ENCODE measurements around the gene SLC25A10.

Gene SLC25A10

DNA sequence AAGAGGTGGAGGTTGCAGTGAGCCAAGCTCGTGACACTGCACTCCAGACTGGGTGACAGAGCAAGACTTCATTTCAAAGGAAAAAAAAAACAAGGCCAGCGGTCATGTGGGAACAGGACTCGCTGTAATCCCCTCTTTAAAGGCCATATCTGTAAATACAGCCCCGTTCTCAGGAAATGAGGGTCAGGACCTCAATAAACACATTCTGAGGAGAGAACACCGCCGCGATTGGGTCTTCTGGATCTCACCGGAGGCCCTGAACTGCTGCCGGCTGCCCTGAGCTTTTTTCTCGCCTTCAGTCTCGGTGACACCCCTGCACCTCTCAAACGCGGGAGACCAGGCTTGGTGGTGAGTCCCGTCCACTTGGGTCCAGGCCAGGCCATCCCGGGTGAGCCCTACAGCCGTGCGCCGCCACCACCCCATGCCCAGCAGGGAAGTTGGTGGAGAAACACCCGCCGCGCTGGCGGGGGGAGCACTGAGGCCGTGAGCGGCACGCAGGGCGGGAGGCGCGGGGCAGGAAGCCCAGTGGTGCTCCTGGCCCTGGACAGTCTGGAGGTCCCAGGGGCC lies 28.4 kb downstream of the SLC25A10 start:
- TF ChIP-seq, protein P1, sequence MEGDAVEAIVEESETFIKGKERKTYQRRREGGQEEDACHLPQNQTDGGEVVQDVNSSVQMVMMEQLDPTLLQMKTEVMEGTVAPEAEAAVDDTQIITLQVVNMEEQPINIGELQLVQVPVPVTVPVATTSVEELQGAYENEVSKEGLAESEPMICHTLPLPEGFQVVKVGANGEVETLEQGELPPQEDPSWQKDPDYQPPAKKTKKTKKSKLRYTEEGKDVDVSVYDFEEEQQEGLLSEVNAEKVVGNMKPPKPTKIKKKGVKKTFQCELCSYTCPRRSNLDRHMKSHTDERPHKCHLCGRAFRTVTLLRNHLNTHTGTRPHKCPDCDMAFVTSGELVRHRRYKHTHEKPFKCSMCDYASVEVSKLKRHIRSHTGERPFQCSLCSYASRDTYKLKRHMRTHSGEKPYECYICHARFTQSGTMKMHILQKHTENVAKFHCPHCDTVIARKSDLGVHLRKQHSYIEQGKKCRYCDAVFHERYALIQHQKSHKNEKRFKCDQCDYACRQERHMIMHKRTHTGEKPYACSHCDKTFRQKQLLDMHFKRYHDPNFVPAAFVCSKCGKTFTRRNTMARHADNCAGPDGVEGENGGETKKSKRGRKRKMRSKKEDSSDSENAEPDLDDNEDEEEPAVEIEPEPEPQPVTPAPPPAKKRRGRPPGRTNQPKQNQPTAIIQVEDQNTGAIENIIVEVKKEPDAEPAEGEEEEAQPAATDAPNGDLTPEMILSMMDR (IDR thresholded peaks at IDR 0.05; ENCODE audit: poor library complexity, severe bottlenecking), result no peak
- DNase-seq (ENCODE audit: low spot score) (peak; percentile 67), ATAC-seq (ENCODE audit: low read depth) (no peak)
- Histone ChIP-seq H3K9me3 (ENCODE audit: severe bottlenecking) (no peaks in the 10 kb centered on the region), H3K27ac (ENCODE audit: poor library complexity, severe bottlenecking) (no peak overlapping the region), H3K4me1 (ENCODE audit: insufficient read depth, poor library complexity, severe bottlenecking) (peaks cover 8% of the 10 kb centered on the region), H3K27me3 (ENCODE audit: insufficient read depth, poor library complexity, severe bottlenecking) (no peaks in the 10 kb centered on the region), H3K4me3 (ENCODE audit: severe bottlenecking) (no peak overlapping the region), H3K36me3 (ENCODE audit: low read depth) (no peaks in the 10 kb centered on the region)

DNA sequence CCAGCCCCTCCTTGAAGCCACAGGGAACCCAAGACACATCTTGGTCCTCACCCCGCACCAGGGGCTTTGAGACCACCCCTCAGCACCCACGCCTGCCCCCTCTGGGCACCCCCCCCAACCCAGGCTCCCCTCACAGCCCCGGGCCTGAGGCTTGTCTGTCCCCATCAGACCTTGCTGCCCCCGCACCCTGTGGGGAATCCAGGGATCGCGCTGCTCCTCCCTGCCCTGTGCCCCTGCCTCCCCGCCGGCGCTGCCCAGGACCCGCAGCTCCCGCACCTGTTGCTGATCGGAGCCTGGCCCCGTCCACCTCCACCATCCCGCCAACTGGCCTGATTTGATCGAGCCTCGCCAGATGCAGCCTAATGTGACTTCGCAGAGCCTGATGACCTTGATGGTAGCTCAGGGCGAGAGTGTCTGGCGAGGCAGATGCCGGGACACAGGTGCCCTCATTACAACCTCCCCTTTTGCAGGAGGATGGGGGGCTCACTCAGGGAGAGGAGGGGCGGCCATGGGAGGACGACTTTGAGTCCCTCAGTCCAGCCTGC lies 29.0 kb downstream of the SLC25A10 start:
- Histone ChIP-seq H3K9me3 (ENCODE audit: severe bottlenecking) (no peaks in the 10 kb centered on the region), H3K36me3 (ENCODE audit: low read depth) (no peaks in the 10 kb centered on the region), H3K4me1 (ENCODE audit: insufficient read depth, poor library complexity, severe bottlenecking) (peaks cover 3% of the 10 kb centered on the region), H3K27ac (ENCODE audit: poor library complexity, severe bottlenecking) (no peak overlapping the region), H3K27me3 (ENCODE audit: insufficient read depth, poor library complexity, severe bottlenecking) (no peaks in the 10 kb centered on the region), H3K4me3 (ENCODE audit: severe bottlenecking) (no peak overlapping the region)
- peak; percentile 66 for DNase-seq (ENCODE audit: low spot score)
- peak; percentile 45 for ATAC-seq (ENCODE audit: low read depth)
- TF ChIP-seq, protein P1 (IDR thresholded peaks at IDR 0.05; ENCODE audit: poor library complexity, severe bottlenecking), result no peak

DNA sequence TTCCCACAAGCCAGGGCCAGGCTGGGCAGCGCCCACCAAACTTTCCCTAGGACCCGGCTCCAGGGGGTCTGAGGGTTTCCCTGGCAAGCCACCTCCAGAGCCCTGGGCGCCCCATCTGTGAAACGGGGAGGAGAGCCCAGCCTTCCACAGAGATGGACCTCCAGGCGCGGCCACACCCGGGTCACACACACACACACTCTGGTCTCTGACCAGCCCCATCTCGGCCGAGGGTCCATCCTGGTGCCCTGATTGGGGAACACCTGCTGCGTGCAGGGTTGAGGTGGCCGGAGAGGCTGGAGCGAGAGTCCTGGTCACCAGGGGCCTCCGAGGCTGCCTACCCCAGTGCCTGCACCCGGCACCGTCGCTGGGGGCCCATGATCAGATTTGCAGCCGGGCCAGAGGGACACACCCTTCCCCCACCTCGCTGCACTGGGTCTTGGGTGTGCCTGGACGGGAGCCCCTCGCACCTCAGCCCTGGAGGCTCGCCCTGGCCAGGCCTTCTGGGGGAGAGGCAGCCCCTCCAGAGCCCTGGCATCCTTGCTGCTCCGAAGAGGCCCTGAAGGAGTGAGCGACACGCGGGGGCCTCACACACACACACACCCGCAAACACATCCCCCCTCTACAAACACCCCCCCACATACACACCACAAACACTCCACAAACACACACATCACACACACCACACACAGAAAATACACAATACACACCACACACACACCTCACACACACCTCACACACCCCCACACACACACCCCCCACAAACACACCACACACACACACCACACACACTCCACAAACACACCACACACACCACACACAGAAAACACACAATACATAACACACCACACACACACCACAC lies 29.7 kb downstream of the SLC25A10 start:
- Histone ChIP-seq H3K27me3 (ENCODE audit: insufficient read depth, poor library complexity, severe bottlenecking) (no peaks in the 10 kb centered on the region), H3K4me1 (ENCODE audit: insufficient read depth, poor library complexity, severe bottlenecking) (no peaks in the 10 kb centered on the region), H3K36me3 (ENCODE audit: low read depth) (no peaks in the 10 kb centered on the region), H3K4me3 (ENCODE audit: severe bottlenecking) (no peak overlapping the region), H3K9me3 (ENCODE audit: severe bottlenecking) (no peaks in the 10 kb centered on the region), H3K27ac (ENCODE audit: poor library complexity, severe bottlenecking) (no peak overlapping the region)
- ATAC-seq (ENCODE audit: low read depth) (peak; percentile 67), DNase-seq (ENCODE audit: low spot score) (peak; percentile 79)
- TF ChIP-seq, protein P1 (IDR thresholded peaks at IDR 0.05; ENCODE audit: poor library complexity, severe bottlenecking), result no peak
